HCEC 1CT (cell line): Measurements from ENCODE around the gene WNT7B.

Experiments used
- DNase-seq: peaks from one replicate; pipeline ENCODE4 v3.0.0-alpha.2; 2017

Gene WNT7B

GRCh38 chr22:45884201-45885062, 92.5 kb downstream of the WNT7B start:
- DNase-seq: no peak

DNA sequence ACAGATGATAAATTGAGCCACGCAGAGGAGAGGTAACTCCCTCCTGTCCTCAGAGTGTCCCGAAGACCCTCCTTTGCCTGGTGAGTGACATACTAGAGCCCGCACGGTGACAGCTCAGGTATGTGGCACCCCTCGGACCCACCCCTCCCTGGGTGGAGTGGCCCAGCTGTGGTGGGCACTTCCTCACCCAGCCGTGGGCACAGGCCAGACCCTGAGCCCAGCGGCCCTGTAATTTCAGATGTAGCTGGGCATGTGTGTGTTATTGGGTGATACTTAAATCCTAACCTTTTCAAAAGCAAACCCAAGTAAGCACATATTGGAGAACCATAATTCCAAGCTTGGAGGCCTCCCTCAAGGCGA, 93.2 kb downstream of the WNT7B start:
- no peak for DNase-seq

- DNase-seq: no peak
Observed at GRCh38 chr22:45882881-45883810, 93.8 kb downstream of the WNT7B start.

- no peak for DNase-seq
Observed at GRCh38 chr22:45881524-45881875, 95.5 kb downstream of the WNT7B start.

GRCh38 chr22:45880716-45881523, 96.0 kb downstream of the WNT7B start:
- DNase-seq: no peak

- DNase-seq: no peak
Observed at GRCh38 chr22:45880091-45880715, 96.8 kb downstream of the WNT7B start.

DNA sequence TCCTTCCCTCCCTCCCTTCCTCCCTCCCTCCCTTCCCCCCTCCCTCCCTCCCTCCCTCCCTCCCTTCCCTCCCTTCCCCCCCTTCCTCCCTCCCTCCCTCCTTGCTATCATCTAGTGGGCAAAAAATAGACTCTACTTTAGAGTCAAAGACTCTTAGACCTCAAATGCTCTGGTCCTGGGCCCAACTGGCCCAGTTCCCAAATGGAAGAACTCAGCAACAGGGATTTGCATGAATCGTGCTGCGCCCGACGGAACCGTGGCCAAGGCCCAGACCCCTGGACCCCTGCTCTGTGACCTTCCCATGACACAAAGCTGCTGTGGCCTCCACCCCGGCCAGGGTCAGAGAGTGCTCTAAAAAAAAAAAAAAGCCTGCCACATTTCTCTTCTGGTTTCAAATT, 97.4 kb downstream of the WNT7B start:
- DNase-seq: no peak

DNA sequence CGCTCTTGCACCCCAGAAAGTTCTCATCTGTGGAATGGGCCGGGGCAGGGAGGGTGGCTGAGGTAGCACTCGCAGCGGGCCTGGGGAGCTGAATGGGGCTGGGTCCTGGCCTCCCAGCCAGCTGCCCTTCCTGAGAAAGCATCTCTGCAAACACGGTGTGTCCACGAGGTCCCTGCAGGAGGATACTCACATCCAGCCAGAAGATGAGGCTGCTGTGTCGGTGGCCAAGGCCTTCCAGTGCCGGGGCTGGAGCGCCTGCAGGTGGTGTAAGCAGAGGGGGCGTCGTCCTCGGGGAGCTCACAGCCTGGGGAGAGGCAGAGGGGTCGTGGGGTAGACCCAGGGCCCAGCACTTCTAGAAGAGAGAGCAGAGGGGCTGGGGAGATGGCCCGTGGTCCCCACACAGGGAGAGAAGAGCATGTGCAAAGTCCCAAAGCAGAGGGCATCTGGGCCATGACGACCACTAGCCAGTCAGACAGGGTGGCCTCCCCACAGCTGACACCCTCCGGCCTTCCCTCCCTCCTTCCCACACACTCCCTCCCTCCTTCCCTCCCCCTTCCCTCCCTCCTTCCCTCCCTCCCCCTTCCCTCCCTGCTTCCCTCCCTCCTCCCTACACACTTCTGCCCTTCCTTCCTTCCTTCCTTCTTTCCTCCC, 97.9 kb downstream of the WNT7B start:
- DNase-seq: no peak

- DNase-seq: no peak
Observed at GRCh38 chr22:45878051-45878781, 98.7 kb downstream of the WNT7B start.

DNA sequence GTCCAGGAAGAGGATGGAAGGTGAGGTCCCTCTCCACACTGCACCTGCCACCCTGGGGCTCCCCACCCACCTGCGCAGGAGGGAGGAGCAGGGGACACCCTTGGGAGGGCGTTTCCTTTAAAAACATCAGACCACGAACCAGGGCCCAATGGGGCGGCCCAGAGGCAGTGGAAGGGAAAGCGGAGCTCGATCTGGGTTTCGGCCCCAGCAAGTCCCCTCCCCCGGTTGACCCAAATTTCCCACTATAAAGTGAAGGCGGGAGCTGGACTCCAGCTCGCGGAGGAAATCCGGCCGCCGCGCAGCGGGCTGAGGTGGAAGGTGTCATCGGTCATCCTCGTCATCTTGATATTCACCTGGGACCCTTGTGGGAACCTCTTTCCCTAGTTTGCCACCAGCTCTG, 99.3 kb downstream of the WNT7B start:
- DNase-seq: no peak

DNA sequence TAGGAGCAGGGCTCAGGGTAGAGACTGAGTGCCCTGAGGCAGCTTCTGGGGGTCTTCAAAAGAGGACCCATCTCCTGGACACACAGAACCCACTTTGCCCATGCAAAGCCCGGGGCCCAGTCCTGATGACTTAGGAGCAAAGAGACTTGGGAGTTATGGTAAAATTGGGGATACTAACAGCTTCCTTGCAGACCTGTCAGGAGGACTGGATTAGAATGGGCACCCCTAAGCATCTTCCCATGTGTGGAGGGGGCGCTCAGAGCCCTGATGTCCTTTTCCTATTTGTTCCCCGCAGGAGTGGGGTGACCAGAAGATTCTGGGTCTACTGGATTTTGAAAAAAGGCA, 100.0 kb downstream of the WNT7B start:
- DNase-seq: no peak

- no peak for DNase-seq
Observed at GRCh38 chr22:45876136-45877035, 100.6 kb downstream of the WNT7B start.

- no peak for DNase-seq
Observed at GRCh38 chr22:45872659-45873263, 104.2 kb downstream of the WNT7B start.

- DNase-seq: no peak
Observed at GRCh38 chr22:45871721-45872120, 105.2 kb downstream of the WNT7B start.
